Tibial nerve (tissue), 4 donors: ENCODE data around the gene CALY. TPM values are rescaled to one million over a fixed set of nuclear protein-coding genes. Genes with fewer than 3 reads are reported as not detected.
A peak's percentile ranks its signal among the peaks of the same experiment; 100 is the strongest.
"Not testable (repeated sequence)": the region's sequence is repeated elsewhere in the genome, so short reads cannot be mapped to it uniquely, and the experiment has no call there.

Experiments used
- DNase-seq, 2 donors: peaks; one replicate each; pipeline ENCODE4 v3.0.0-alpha.2; 2019; ENCODE audit warnings: low spot score in 2 of 2
- H3K27ac ChIP-seq, 4 donors: fragments of 200-600 bp; sonication (generic) in 3 of 4; one replicate each; pipeline ENCODE4 v1.5.1; 2017 to 2019; ENCODE audit warnings: mild to moderate bottlenecking in 1 of 4
- H3K27me3 ChIP-seq, 2 donors: fragments of 200-600 bp; sonication (generic) in 1 of 2; one replicate each; pipeline versions ENCODE4 v1.5.1 to v1.6.0; 2017 to 2019
- H3K36me3 ChIP-seq, 3 donors: fragments of 200-600 bp; sonication (generic); one replicate each; pipeline ENCODE4 v1.5.1; 2018 to 2019
- H3K4me1 ChIP-seq, 4 donors: fragments of 200-600 bp; sonication (generic) in 3 of 4; one replicate each; pipeline ENCODE4 v1.5.1; 2017 to 2019
- H3K4me3 ChIP-seq, 4 donors: fragments of 200-600 bp; sonication (generic) in 3 of 4; one replicate each; pipeline ENCODE4 v1.5.1; 2017 to 2019; ENCODE audit warnings: mild to moderate bottlenecking in 1 of 4, moderate library complexity in 1 of 4
- H3K9me3 ChIP-seq, 4 donors: fragments of 200-600 bp; sonication (generic) in 3 of 4; one replicate each; pipeline ENCODE4 v1.5.1; 2017 to 2019
- CTCF ChIP-seq, 5 experiments: fragments of 200-600 bp in 3 of 5; fragments of 450-650 bp in 2 of 5; sonication (generic) in 3 of 5; IDR thresholded peaks; one replicate each; pipeline ENCODE4 v1.5.1; 2016 to 2019; ENCODE audit warnings: antibody characterized with exemption in 5 of 5, mild to moderate bottlenecking in 3 of 5, moderate library complexity in 2 of 5
- EP300 ChIP-seq, 2 donors: sonication (generic); formaldehyde crosslinking; IDR thresholded peaks; one replicate each; pipeline ENCODE4 v1.6.1; 2017; ENCODE audit warnings: antibody characterized with exemption in 2 of 2, mild to moderate bottlenecking in 1 of 2
- POLR2A ChIP-seq, 2 donors: fragments of 450-650 bp; IDR thresholded peaks; one replicate each; pipeline ENCODE4 v1.6.1; 2017; ENCODE audit warnings: antibody characterized with exemption in 2 of 2, mild to moderate bottlenecking in 2 of 2, moderate library complexity in 2 of 2
- WGBS, 2 donors: methylation state at CpG; one replicate each; pipeline ENCODE4 v1.1.5; 2018; 5-methylcytosine and 5-hydroxymethylcytosine counted together
- total RNA-seq, 4 donors: library from RNA; depleted of rRNA; stranded (reverse); fragments of >200 nt; gene quantifications; one replicate each; pipeline ENCODE4 v1.1.0, GENCODE V29; 2016

The CALY gene
- total RNA-seq, 4 donors from 2014 or later = 0.60 to 4.4 (median 1.2) TPM; not detected in 1

GRCh38 chr10:133377025-133377817 lies 40.5 kb upstream of the CALY start:
- Histone ChIP-seq H3K9me3 (no peaks in the 10 kb centered on the region), H3K36me3 (peaks cover 0 to 15% (median 0%) of the 10 kb centered on the region in 3 donors), H3K27ac (peak overlapping the region in 3 of 4 donors; percentile 91 to 95 (median 93)), H3K27me3 (no peaks in the 10 kb centered on the region), H3K4me3 (peak overlapping the region in 1 of 4 donors; percentile 98), H3K4me1 (peaks cover 0 to 54% (median 26%) of the 10 kb centered on the region in 4 donors)
- WGBS, 2 donors = 86 to 87% methylated on average over 21 to 28 of the region's 30 CpGs
- no peak for DNase-seq
- TF ChIP-seq EP300 (IDR thresholded peaks at IDR 0.05) (no peak), CTCF (IDR thresholded peaks at IDR 0.05) (no peak), POLR2A (IDR thresholded peaks at IDR 0.05) (no peak)

GRCh38 chr10:133376183-133376582 lies 39.5 kb upstream of the CALY start:
- DNase-seq = not testable (repeated sequence)

GRCh38 chr10:133375357-133376115 lies 38.8 kb upstream of the CALY start:
- 43 to 47% methylated on average over 12 of the region's 12 CpGs for WGBS, 2 donors
- no peak overlapping the region for H3K4me3 ChIP-seq
- H3K36me3 ChIP-seq = peaks cover 0 to 11% (median 0%) of the 10 kb centered on the region in 3 donors
- H3K27me3 ChIP-seq = no peaks in the 10 kb centered on the region
- H3K9me3 ChIP-seq = no peaks in the 10 kb centered on the region
- peak overlapping the region; percentile 41 to 95 (median 84) for H3K27ac ChIP-seq
- no peak for TF ChIP-seq POLR2A (IDR thresholded peaks at IDR 0.05)
- TF ChIP-seq EP300 (IDR thresholded peaks at IDR 0.05) = peak in 1 of 2 donors; percentile 57
- no peak for TF ChIP-seq CTCF (IDR thresholded peaks at IDR 0.05)
- DNase-seq = no peak
- peaks cover 0 to 63% (median 27%) of the 10 kb centered on the region in 4 donors for H3K4me1 ChIP-seq

More at GRCh38 chr10:133376183-133376582, 39.5 kb upstream of the CALY start:
- H3K4me3 ChIP-seq, H3K9me3 ChIP-seq, H3K36me3 ChIP-seq, H3K27me3 ChIP-seq: not testable (repeated sequence)
- H3K27ac ChIP-seq = peak overlapping the region; percentile 10 to 95 (median 54)
- H3K4me1 ChIP-seq = peaks cover 0 to 63% (median 27%) of the 10 kb centered on the region in 4 donors
- WGBS, 2 donors = 81 to 93% methylated on average over 5 of the region's 5 CpGs

GRCh38 chr10:133373174-133374090 lies 36.7 kb upstream of the CALY start, which contains the start of gene ECHS1:
Gene ECHS1, minus strand, starts transcription at chr10:133373354. Its CDS starts 21 bp downstream, at chr10:133373333.
- peak; percentile 13 to 72 for TF ChIP-seq EP300 (IDR thresholded peaks at IDR 0.05)
- TF ChIP-seq CTCF (IDR thresholded peaks at IDR 0.05) = peak in 1 of 5 experiments; percentile 23
- peak; percentile 46 to 64 for TF ChIP-seq POLR2A (IDR thresholded peaks at IDR 0.05)
- H3K27me3 ChIP-seq = no peaks in the 10 kb centered on the region
- peak; percentile 91 to 94 for DNase-seq
- peak within 1 kb of the TSS; percentile 71 to 95 (median 84) for H3K27ac ChIP-seq
- peak within 1 kb of the TSS; percentile 61 to 93 (median 84) for H3K4me3 ChIP-seq
- WGBS, 2 donors = 1 to 3% methylated on average over 27 to 48 of the region's 89 CpGs
- H3K9me3 ChIP-seq = no peaks in the 10 kb centered on the region
- peaks cover 0 to 54% (median 18%) of the 10 kb centered on the region in 4 donors for H3K4me1 ChIP-seq
- peaks cover 0 to 32% (median 5%) of the 10 kb centered on the region in 3 donors for H3K36me3 ChIP-seq

- Histone ChIP-seq H3K4me3 (peak overlapping the region; percentile 37 to 93 (median 70)), H3K27me3 (no peaks in the 10 kb centered on the region), H3K9me3 (no peaks in the 10 kb centered on the region), H3K4me1 (peaks cover 0 to 47% (median 13%) of the 10 kb centered on the region in 4 donors), H3K27ac (peak overlapping the region in 3 of 4 donors; percentile 60 to 95 (median 88)), H3K36me3 (peaks cover 0 to 41% (median 5%) of the 10 kb centered on the region in 3 donors)
- TF ChIP-seq CTCF (IDR thresholded peaks at IDR 0.05) = no peak
- no peak for TF ChIP-seq EP300 (IDR thresholded peaks at IDR 0.05)
- TF ChIP-seq POLR2A (IDR thresholded peaks at IDR 0.05) = no peak
- 33 to 35% methylated on average over 18 to 19 of the region's 20 CpGs for WGBS, 2 donors
- DNase-seq = no peak
Observed at GRCh38 chr10:133372507-133372906, 35.8 kb upstream of the CALY start.
